GM12892 (cell line): ENCODE results near the gene ATP8B3.

ENCODE experiments used
- POLR2A ChIP-seq: IDR thresholded peaks from 2 replicates; pipeline ENCODE4 v1.6.1; 2011; ENCODE audit warnings: low read depth, low read length, control low read depth
- POLR2AphosphoS5 ChIP-seq: IDR thresholded peaks from 2 replicates; pipeline ENCODE4 v1.6.1; 2011; ENCODE audit warnings: low read depth, low read length, control low read depth
- TAF1 ChIP-seq: IDR thresholded peaks from 2 replicates; pipeline ENCODE4 v1.6.1; 2011; ENCODE audit warnings: low read depth, mild to moderate bottlenecking, control low read depth, low read length, borderline replicate concordance

DNA sequence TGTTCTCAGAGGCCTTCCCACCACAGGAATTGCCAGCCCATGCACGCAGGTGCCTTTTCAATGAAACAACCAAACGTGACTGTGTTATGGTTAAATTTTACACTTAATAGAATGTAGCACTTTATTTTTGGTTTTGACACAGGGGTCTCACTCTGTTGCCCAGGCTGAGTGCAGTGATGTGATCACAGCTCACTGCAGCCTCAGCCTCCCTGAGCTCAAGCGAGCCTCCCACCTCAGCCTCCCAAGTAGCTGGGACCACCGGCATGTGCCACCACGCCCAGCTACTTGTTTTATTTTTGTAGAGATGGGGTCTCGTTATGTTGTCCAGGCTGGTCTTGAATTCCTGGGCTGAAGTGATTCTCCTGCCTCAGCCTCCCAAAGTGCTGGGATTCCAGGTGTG is 7.2 kb downstream of the ATP8B3 start:
- TF ChIP-seq POLR2A: no peak
- TF ChIP-seq POLR2AphosphoS5: no peak
- TF ChIP-seq TAF1: no peak
